Heart left ventricle (tissue), 13 donors: Measurements from ENCODE around the gene NXF1.

Experiments used
- POLR2A ChIP-seq, 2 donors: fragments of 450-650 bp; IDR thresholded peaks; one replicate each; pipeline ENCODE4 v1.6.1; 2017; ENCODE audit warnings: antibody characterized with exemption in 2 of 2, mild to moderate bottlenecking in 2 of 2, moderate library complexity in 2 of 2
- TF ChIP-seq, protein P1 (sequence below), 12 donors: fragments of 200-600 bp; sonication (generic) in 4 of 12; IDR thresholded peaks; one replicate each; pipeline versions ENCODE4 v1.5.0 to v1.8.0; 2018 to 2022; ENCODE audit warnings: antibody characterized with exemption in 12 of 12, mild to moderate bottlenecking in 5 of 12
- donor health status: ischemic (EF 13 %, LVEDD 7.1; RV severe dilation, severe dysfunction).
- donor health status: DM: no; HTN: yes; CAD: no.
- donor health status: DM: no; HTN: no; CAD: no.
- donor health status: ischemic (EF 25% LVEDD 6.9; RV normal size, moderate dysfunction).
- donor health status: ischemic (EF 25% LVEDD 5.7; RV mildly dilated, moderate dysfunction).
- donor health status: ischemic (EF 35%, LVEDD 5.7; RV mildly dilated, moderate dysfunction).
- donor health status: nonischemic (EF 11% LVEDD 7.7; RV severe dilation, severe dysfunction).
- donor health status: DM: yes; HTN: yes; CAD: no.
- donor health status: PGD.
- donor health status: ischemic (EF 29% LVEDD 5.4; RV normal size, mild dysfunction).
- donor health status: nonischemic (EF 23%, LVEDD 6.1; RV moderate dilation, normal function).

DNA sequence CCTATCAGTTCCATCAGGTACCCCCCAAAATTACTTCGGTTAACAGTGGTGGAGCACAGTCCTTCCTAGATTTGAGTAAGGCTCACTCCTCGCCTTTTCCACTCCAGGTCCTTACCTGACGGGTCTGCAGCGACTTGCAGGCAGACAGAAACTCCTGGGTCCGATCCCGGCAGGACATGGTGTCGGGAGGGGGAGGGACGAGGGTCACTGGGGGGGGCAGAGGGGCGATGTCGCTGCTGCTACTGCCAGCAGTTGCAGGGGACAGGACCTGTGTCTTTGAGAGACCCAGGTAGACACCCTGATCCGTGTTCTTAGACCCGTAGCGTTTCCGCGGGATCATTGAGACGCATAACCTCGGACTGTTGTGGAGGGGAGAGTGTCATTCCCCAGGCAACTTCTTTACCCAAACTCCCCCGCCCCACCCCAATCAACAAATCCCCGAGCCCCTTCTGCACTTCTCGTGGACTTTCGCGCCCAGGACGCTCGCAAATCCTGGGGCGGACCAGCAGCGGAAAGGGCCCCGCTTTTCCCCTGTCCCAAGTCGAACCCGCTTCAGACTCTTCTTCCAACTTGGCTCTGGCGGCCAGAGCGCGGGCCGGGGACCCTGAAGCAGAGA lies 25.8 kb upstream of the NXF1 start:
- TF ChIP-seq, protein P1, sequence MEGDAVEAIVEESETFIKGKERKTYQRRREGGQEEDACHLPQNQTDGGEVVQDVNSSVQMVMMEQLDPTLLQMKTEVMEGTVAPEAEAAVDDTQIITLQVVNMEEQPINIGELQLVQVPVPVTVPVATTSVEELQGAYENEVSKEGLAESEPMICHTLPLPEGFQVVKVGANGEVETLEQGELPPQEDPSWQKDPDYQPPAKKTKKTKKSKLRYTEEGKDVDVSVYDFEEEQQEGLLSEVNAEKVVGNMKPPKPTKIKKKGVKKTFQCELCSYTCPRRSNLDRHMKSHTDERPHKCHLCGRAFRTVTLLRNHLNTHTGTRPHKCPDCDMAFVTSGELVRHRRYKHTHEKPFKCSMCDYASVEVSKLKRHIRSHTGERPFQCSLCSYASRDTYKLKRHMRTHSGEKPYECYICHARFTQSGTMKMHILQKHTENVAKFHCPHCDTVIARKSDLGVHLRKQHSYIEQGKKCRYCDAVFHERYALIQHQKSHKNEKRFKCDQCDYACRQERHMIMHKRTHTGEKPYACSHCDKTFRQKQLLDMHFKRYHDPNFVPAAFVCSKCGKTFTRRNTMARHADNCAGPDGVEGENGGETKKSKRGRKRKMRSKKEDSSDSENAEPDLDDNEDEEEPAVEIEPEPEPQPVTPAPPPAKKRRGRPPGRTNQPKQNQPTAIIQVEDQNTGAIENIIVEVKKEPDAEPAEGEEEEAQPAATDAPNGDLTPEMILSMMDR (IDR thresholded peaks at IDR 0.05), result no peak
- TF ChIP-seq POLR2A (IDR thresholded peaks at IDR 0.05), result no peak
